Keratinocyte (primary cell): ENCODE measurements around the gene DRD1.

Experiments
- CTCF ChIP-seq, 3 experiments: IDR thresholded peaks in 1 of 3; conservative IDR thresholded peaks in 1 of 3; optimal IDR thresholded peaks in 1 of 3; 2 replicates in 2 of 3; 3 replicates in 1 of 3; pipeline versions ENCODE3 to v1.5.1; 2011; ENCODE audit warnings: low read length in 3 of 3, mild to moderate bottlenecking in 3 of 3, moderate library complexity in 2 of 3, control low read depth in 1 of 3, inconsistent platforms in 1 of 3; ENCODE audit not compliant: insufficient read depth in 2 of 3; ENCODE audit errors: extremely low read depth in 1 of 3
- EZH2 ChIP-seq: IDR thresholded peaks from one replicate; pipeline ENCODE4 v1.6.1; 2012; ENCODE audit warnings: inconsistent platforms, mild to moderate bottlenecking, low read length, moderate library complexity

- no peak for TF ChIP-seq CTCF (optimal IDR thresholded peaks at IDR 0.05 in 1 of 3, IDR thresholded peaks at IDR 0.05 in 1 of 3, conservative IDR thresholded peaks at IDR 0.05 in 1 of 3; ENCODE audit: extremely low read depth in 1 of 3, insufficient read depth in 2 of 3, low read length in 3 of 3)
- TF ChIP-seq EZH2: no peak
Measured at GRCh38 chr5:175487514-175488222, 43.7 kb upstream of the DRD1 start.
